Skin of body (tissue), 2 donors: ENCODE data around the gene ZNF816. TPM values are rescaled to one million over a fixed set of nuclear protein-coding genes. Genes with fewer than 3 reads are reported as not detected.
"Not testable (repeated sequence)": the region's sequence is repeated elsewhere in the genome, so short reads cannot be mapped to it uniquely, and the experiment has no call there.

Experiments
- DNase-seq: peaks from one replicate; lab custom pipeline; 2025; lab: John Stamatoyannopoulos, UW
- total RNA-seq: library from RNA; depleted of rRNA; stranded (reverse); fragments of >200 nt; gene quantifications from one replicate; pipeline ENCODE4 v1.2.3, GENCODE V29; 2014

ZNF816 gene
- total RNA-seq = 11.4 TPM

DNA sequence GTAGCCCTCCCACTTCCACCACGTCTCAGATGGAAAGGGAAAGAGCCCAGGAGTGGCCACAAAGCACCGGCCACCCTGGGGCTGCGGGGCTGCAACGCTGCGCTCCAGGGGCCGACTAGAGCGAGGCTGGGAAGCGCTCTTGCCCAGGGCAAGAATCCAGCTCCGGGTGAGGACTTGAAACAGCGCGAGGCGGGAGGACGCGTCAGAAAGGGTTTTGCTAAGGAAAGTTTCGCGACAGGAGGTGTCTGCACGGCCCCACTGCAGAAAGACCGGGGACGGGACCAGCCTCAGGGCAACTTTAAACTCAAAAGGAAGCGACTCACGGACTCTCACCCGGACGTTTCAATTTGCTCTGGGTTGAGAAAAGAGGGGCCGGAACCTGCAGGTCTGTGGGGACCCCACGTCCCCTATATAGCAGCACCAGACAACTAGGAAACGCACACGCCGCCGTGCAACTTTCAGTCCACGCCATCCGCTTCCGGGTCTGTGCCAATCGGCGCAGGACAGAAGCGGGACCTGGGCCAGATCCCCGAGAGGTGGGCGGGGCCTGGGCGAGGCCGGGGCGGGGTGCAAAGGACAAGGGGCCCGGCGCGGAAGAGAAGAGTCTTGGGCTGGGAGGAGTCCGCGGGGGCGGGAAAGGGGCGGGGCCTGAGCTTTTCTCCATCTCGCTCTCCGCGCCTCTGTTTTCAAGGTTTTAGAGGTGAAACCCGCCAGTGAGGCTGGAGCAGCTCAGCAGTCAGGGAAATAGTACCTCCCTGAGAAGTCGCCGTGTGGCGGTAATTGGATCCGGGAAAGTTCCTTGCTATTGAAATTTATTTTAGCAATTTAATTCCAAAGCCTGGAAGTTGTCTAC, at the start of gene ZNF816:
Gene ZNF816 (minus strand): TSS at position 488 of the 853 bp plus-strand sequence. CDS start 6,792 bp downstream, outside the sequence.
- DNase-seq = peak; percentile 92

GRCh38 chr19:53012006-53012405, 49.3 kb upstream of the ZNF816 start:
- DNase-seq = no peak

DNA sequence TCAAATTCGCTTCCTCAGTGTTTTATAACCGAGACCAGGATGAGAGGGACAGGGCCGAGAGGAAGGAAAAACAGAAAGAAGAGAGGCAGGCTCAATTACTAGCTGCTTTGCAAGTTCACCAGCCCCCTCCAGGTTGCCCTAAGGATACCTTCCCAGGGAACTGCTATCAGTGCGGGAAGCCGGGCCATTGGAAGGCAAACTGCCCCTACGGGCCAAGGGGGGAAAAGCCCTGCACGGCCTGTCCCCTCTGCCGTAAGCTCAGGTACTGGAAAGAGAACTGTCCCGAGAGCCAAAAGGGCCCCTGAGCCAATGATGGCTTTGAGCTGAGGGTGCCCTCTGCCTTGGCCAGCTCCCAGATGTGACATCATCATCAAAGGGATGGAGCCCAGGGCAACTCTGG, 47.8 kb upstream of the ZNF816 start:
- no peak for DNase-seq

GRCh38 chr19:53008061-53008778, 45.5 kb upstream of the ZNF816 start:
- DNase-seq = no peak

DNA sequence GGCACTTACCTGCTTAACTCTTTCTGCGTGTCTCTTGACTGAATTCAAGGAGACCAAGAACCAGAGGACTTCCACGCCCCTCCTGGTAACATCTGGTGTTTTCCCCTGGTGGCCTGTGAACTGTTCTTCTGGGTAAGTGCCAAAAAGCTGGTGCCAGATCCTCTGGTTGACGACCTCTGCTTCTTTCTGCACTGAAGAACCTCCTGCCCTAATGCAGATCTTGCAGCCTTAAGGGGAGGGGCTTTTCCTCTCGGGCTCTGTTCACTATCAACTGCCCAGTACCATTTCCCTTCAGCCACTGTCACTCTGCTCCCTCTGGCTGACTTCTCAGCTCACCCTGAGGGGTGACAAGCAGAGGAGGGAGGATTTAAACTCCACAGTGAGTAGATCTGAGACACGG, 44.9 kb upstream of the ZNF816 start:
- no peak for DNase-seq

DNA sequence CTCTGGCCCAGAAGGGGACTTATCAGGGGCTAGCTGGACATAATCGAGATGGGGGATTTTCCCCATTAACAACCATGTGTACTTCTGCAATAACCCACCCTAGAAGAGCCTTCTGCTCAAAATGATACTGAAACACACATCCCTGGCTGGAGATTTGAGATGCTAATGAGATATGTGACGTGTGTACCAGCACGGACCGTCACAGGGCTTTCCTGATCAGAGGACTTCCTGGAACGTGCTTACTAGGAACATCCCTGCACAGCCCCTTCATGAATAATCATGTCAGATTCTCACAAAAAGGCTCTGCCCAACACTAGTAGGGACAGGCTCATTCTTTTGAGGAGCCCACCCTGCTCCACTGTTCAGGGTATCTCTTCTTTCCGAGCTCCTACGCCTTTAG, 44.5 kb upstream of the ZNF816 start:
- no peak for DNase-seq

GRCh38 chr19:53004242-53004641, 41.6 kb upstream of the ZNF816 start:
- DNase-seq = no peak

- DNase-seq = no peak
Measured at GRCh38 chr19:53002479-53002878, 39.8 kb upstream of the ZNF816 start.

GRCh38 chr19:52997975-52998374, 35.3 kb upstream of the ZNF816 start:
- DNase-seq = no peak

- DNase-seq = no peak
Measured at GRCh38 chr19:52995711-52996110, 33.0 kb upstream of the ZNF816 start.

DNA sequence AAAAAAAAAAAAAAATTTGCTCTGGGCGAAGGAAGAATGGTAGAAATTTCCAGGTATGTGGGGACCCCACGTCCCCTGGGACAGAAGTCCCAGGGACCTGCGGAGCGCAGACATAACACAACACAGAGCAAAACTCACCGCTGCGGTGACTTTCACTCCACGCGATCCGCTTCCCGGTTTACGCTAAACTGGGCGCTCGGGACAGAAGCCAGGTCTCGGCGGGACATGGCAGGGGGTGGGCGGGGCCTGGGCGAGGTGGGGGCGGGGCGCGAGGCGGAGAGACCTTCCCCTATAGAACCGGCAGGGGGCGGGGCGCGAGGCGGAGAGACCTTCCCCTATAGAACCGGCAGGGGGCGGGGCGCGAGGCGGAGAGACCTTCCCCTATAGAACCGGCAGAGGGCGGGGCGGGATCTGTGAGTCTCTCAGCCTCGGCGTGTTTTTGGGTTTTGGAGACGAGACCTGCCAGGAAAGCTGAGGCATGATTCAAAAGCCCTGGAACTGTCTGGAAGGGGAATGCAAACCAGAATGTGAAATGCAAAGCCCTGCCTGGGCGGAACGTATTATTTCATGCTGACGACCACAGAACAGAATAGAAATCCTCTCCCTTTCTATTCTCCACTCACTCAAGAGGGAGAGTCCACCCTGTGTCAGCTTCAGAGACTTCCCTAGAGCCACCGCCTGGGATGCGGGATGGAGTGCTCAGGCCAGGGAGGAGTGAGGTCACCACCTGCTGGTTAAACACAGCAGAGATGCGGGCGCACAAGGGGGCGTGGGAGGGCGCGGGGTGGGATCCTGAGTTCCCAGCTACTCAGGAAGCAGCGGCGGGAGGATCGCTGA, 30.9 kb upstream of the ZNF816 start:
- DNase-seq = peak; percentile 54

- no peak for DNase-seq
Measured at GRCh38 chr19:52992109-52993004, 29.7 kb upstream of the ZNF816 start.

DNA sequence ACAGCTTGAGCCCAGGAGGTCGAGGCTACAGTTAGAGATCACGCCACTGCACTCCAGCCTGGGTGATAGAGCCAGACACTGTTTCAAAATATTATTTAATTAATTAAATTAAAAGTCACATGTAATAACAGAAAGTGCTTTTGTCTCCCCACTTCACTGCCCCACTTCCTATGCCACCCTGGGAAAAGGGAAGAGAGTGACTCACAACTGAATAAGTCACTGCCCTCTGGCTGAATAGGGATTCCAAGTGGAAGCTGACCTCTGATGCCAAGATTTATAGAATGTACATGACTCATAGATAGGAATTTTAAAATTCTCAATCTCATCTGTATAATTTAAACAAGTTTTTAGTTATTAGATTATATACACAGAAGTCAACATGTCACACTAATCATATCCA, 28.8 kb upstream of the ZNF816 start:
- no peak for DNase-seq

- DNase-seq = no peak
Measured at GRCh38 chr19:52990759-52991418, 28.2 kb upstream of the ZNF816 start.

- no peak for DNase-seq
Measured at GRCh38 chr19:52988506-52988905, 25.8 kb upstream of the ZNF816 start.

- DNase-seq = no peak
Measured at GRCh38 chr19:52987221-52987620, 24.5 kb upstream of the ZNF816 start.

DNA sequence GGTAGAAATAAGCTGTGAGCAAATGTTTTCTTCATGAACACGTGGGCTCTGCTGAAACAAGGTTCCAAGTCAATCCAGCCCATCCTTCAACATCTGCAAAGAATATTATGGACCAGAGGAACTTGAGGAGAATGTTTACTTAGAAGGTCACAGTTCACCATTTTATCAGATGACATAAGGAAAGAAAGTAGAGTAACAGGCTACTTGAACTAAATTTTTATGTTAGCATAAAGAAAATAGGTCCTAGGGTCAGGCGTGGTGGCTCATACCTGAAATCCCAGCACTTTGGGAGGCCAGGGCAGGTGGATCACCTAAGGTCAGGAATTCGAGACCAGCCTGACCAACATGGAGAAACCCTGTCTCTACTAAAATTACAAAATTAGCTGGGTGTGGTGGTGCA, 20.5 kb upstream of the ZNF816 start:
- DNase-seq = not testable (repeated sequence)

DNA sequence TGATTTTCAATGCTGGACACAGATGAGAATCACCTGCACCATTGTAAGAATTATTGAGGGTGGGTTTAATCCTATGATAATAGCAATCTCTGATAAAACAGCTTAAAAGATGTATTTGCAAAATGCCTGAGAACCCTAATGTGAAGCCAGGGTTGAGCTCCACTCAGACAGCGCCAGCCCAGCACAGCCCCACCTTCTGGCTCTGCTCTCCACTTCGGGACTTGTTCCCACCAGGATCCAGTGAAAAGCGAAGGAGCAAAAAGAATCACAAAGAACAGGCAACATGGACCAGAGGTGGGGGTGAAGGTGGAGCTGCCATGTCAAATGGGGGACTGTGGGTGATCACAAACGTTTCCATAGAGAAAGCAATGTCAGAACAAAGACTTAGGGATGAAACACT, 18.6 kb upstream of the ZNF816 start:
- no peak for DNase-seq

GRCh38 chr19:52967772-52968171, 5.1 kb upstream of the ZNF816 start:
- no peak for DNase-seq

DNA sequence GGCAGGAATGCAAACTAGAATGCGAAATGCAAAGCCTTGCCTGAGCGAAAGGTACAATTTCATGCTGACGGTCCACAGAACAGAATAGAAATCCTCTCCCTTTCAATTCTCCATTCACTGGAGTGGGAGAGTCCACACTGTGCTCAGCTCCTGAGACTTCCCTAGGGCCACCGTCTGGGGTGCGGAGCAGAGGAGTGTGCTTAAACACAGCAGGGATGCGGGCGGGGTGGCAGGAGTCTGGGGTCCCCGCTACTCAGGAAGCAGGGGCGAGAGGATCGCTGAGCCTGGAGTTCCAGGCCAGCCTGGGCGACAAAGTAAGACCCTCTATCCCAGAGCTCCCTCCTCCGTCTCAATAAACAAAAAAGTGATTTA, 552 bp upstream of the ZNF816 start:
- DNase-seq = no peak
